PC-3 (cell line): ENCODE measurements around the gene LRRC49. TPM values are rescaled to one million over a fixed set of nuclear protein-coding genes. Genes with fewer than 3 reads are reported as not detected.
A peak's percentile ranks its signal among the peaks of the same experiment; 100 is the strongest.

Experiments used
- ATAC-seq: fragments of 200-7000 bp; cut with Tn5 transposase; 2 replicates; pipeline ENCODE4 v1.9.1; 2020; ENCODE audit warnings: mild to moderate bottlenecking, moderate library complexity
- BruUV-seq: library from RNA; stranded (reverse); fragments of 400-500 nt; replicated peaks from 2 replicates; lab custom pipeline; 2021; lab: Mats Ljungman, UMichigan
- CTCF ChIA-PET: fragments of 300-600 bp; sonication (Branson Sonifier 250); formaldehyde crosslinking; loops from one replicate; lab custom pipeline; 2022; ENCODE audit warnings: antibody characterized with exemption; lab: Charles Lee
- POLR2A ChIA-PET: fragments of 300-600 bp; sonication (Branson Sonifier 250); formaldehyde crosslinking; loops from one replicate; lab custom pipeline; 2022; ENCODE audit warnings: antibody characterized with exemption; ENCODE audit not compliant: unreplicated experiment; lab: Charles Lee
- DNase-seq: peaks from one replicate; pipeline ENCODE4 v3.0.0-alpha.2; 2015
- H2AFZ ChIP-seq: fragments of 300-600 bp; sonication (generic); 2 replicates; pipeline ENCODE4 v1.6.0; 2016; ENCODE audit warnings: antibody characterized with exemption, low read length
- H3F3A ChIP-seq: fragments of 300-600 bp; sonication (generic); one replicate; pipeline ENCODE4 v1.6.0; 2017; ENCODE audit warnings: antibody characterized with exemption, low read length, control low read depth, mild to moderate bottlenecking; ENCODE audit not compliant: unreplicated experiment
- H3K27ac ChIP-seq: fragments of 300-600 bp; sonication (generic); 2 replicates; pipeline ENCODE4 v1.5.1; 2016; ENCODE audit warnings: mild to moderate bottlenecking, low read length
- H3K27me3 ChIP-seq: fragments of 300-600 bp; sonication (generic); 2 replicates; pipeline ENCODE4 v1.6.1; 2016; ENCODE audit warnings: low read length, mixed read lengths
- H3K36me3 ChIP-seq: fragments of 300-600 bp; sonication (generic); 2 replicates; pipeline ENCODE4 v1.6.1; 2016; ENCODE audit warnings: low read depth, mixed run types, low read length, mixed read lengths
- H3K4me1 ChIP-seq: fragments of 300-600 bp; sonication (generic); 2 replicates; pipeline ENCODE4 v1.5.1; 2016; ENCODE audit warnings: low read length; ENCODE audit not compliant: insufficient read depth
- H3K4me2 ChIP-seq: fragments of 300-600 bp; sonication (generic); 2 replicates; pipeline ENCODE4 v1.6.0; 2016; ENCODE audit warnings: low read length
- H3K4me3 ChIP-seq: fragments of 300-600 bp; sonication (generic); 2 replicates; pipeline ENCODE4 v1.5.1; 2016; ENCODE audit warnings: mild to moderate bottlenecking, low read length, mixed read lengths
- H3K79me2 ChIP-seq: fragments of 300-600 bp; sonication (generic); 2 replicates; pipeline ENCODE4 v1.6.1; 2017; ENCODE audit warnings: low read length, mixed read lengths
- H3K9ac ChIP-seq: fragments of 300-600 bp; sonication (generic); 2 replicates; pipeline ENCODE4 v1.6.0; 2016; ENCODE audit warnings: mild to moderate bottlenecking, low read length
- H3K9me2 ChIP-seq: fragments of 300-600 bp; sonication (generic); replicated peaks from 2 replicates; pipeline ENCODE4 v1.6.1; 2016; ENCODE audit warnings: mixed run types, low read length, mixed read lengths
- H3K9me3 ChIP-seq: fragments of 300-600 bp; sonication (generic); 2 replicates; pipeline ENCODE4 v1.6.1; 2016; ENCODE audit warnings: low read length, mixed read lengths
- H4K20me1 ChIP-seq: fragments of 300-600 bp; sonication (generic); 2 replicates; pipeline ENCODE4 v1.6.1; 2016; ENCODE audit warnings: low read length, mixed read lengths
- CTCF ChIP-seq: fragments of 300-600 bp; sonication (generic); conservative IDR thresholded peaks from 2 replicates; pipeline ENCODE4 v1.5.1; 2017; ENCODE audit warnings: antibody characterized with exemption, low read depth, mild to moderate bottlenecking, low read length
- EZH2 ChIP-seq: fragments of 300-600 bp; sonication (generic); IDR thresholded peaks from one replicate; pipeline ENCODE4 v1.6.1; 2017; ENCODE audit warnings: antibody characterized with exemption, mild to moderate bottlenecking, low read length; ENCODE audit not compliant: unreplicated experiment
- EZH2phosphoT487 ChIP-seq: fragments of 300-600 bp; sonication (generic); IDR thresholded peaks from 2 replicates; pipeline ENCODE4 v1.6.1; 2018; ENCODE audit warnings: mild to moderate bottlenecking, antibody characterized with exemption, low read length, borderline replicate concordance
- intact Hi-C: fragments of 100-400 bp; cut with micrococcal nuclease; formaldehyde crosslinking; loops from 2 replicates; pipeline ENCODE4 v1.9.0; 2023
- total RNA-seq: library from RNA; depleted of rRNA; stranded (reverse); fragments of >200 nt; gene quantifications from 2 replicates; pipeline ENCODE4 v1.2.3, GENCODE V29; 2014

LRRC49 gene
- total RNA-seq, 1 experiment from 2014 or later: 7.7 TPM

GRCh38 chr15:70974004-70974832, 81.6 kb downstream of the LRRC49 start:
- H2AFZ ChIP-seq: no peak overlapping the region
- ChIA-PET POLR2A (no interaction called here), CTCF (interaction anchor here (0.6 to 0.7 kb wide), 3 partner anchors 526 to 1131 kb away, joined by 3 to 4 read pairs (median 3); no protein-coding TSS in a partner anchor)
- intact Hi-C loops: loop anchor here (10.0 kb wide), 1 partner anchor 831 kb away; no protein-coding TSS in a partner anchor
- no peak; the same call in 1 of the 2 replicates for ATAC-seq
- peak; percentile 72 for DNase-seq
- H3K9me2 ChIP-seq: no peaks in the 10 kb centered on the region
- H3F3A ChIP-seq: no peaks in the 10 kb centered on the region
- H3K27me3 ChIP-seq: no peaks in the 10 kb centered on the region
- H3K27ac ChIP-seq: no peak overlapping the region
- BruUV-seq: no TSS peak
- TF ChIP-seq EZH2 (no peak), EZH2phosphoT487 (no peak), CTCF (peak; percentile 49; the same call in 1 of the 2 replicates)
- no peak overlapping the region for H3K4me3 ChIP-seq
- peaks cover 7% of the 10 kb centered on the region; the same call in 1 of the 2 replicates for H3K4me1 ChIP-seq
- no peaks in the 10 kb centered on the region for H4K20me1 ChIP-seq
- H3K9ac ChIP-seq: no peak overlapping the region
- no peaks in the 10 kb centered on the region for H3K9me3 ChIP-seq
- no peak overlapping the region for H3K4me2 ChIP-seq
- H3K36me3 ChIP-seq: no peaks in the 10 kb centered on the region
- H3K79me2 ChIP-seq: no peaks in the 10 kb centered on the region

DNA sequence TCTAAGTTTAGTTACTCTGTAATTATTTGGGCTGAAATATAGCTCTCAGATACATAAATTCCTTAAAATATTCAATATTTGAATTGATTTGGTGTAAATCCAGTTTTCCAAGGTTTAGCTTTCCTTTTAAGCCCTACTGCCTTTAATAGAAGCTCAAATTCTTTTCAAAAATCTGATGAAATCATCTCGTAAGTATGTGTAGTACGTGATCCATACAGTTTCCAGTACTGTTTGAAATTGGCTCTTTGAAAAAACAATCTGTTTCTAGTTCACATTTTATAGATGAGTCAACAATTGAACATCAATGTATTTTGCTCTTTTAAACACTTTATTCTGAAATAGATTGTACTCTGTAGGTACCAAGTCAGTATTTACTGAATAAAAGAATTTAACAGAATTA, 84.2 kb downstream of the LRRC49 start:
- H3K4me3 ChIP-seq: no peak overlapping the region
- peak overlapping the region; percentile 14; the same call in 1 of the 2 replicates for H3K27ac ChIP-seq

More for the DNA sequence above, 84.2 kb downstream of the LRRC49 start:
- H3K9ac ChIP-seq: no peak overlapping the region
- no peaks in the 10 kb centered on the region for H3K27me3 ChIP-seq
- peak overlapping the region; percentile 22 for H3K4me2 ChIP-seq
- no peaks in the 10 kb centered on the region for H3K9me3 ChIP-seq
- POLR2A ChIA-PET: no interaction called here
- H3K4me1 ChIP-seq: peaks cover 7% of the 10 kb centered on the region; the same call in 1 of the 2 replicates
- intact Hi-C loops: loop anchor here (5.0 to 10.0 kb wide), 2 partner anchors 465 to 828 kb away; no protein-coding TSS in a partner anchor
- no peak overlapping the region for H2AFZ ChIP-seq
- H3K36me3 ChIP-seq: no peaks in the 10 kb centered on the region
- TF ChIP-seq EZH2: no peak
- no peak for TF ChIP-seq CTCF
- no peak for TF ChIP-seq EZH2phosphoT487
- ATAC-seq: no peak; the same call in 1 of the 2 replicates
- no peaks in the 10 kb centered on the region for H3F3A ChIP-seq
- H4K20me1 ChIP-seq: no peaks in the 10 kb centered on the region
- no peaks in the 10 kb centered on the region for H3K79me2 ChIP-seq
- peak; percentile 45 for DNase-seq
- CTCF ChIA-PET: interaction anchor here (0.6 kb wide), 1 partner anchor 155 kb away, joined by 3 read pairs; no protein-coding TSS in a partner anchor
- no peaks in the 10 kb centered on the region for H3K9me2 ChIP-seq
- no TSS peak for BruUV-seq
